Measurements from ENCODE around the gene LYPD8.

Gene LYPD8

DNA sequence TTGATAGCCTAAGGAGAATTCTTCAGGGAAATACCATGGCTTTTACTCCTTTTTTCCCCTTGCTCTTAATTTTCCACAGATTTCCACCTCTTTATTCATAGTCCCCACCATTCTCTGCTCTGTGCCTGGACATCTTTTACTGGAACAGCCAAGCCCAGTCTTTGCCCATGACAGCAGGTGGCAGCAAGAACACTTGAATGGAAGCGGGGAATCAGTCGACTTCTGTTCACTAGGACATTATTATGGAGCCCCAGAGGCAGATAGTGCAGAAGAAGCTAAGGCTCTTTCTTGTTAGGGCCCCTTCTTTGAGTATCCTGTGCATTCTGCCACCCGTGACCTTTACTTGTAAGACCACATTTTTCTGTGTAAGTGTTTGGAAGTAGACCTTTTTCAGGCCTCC, 59.3 kb downstream of the LYPD8 start:
- DNase-seq = no peak

DNA sequence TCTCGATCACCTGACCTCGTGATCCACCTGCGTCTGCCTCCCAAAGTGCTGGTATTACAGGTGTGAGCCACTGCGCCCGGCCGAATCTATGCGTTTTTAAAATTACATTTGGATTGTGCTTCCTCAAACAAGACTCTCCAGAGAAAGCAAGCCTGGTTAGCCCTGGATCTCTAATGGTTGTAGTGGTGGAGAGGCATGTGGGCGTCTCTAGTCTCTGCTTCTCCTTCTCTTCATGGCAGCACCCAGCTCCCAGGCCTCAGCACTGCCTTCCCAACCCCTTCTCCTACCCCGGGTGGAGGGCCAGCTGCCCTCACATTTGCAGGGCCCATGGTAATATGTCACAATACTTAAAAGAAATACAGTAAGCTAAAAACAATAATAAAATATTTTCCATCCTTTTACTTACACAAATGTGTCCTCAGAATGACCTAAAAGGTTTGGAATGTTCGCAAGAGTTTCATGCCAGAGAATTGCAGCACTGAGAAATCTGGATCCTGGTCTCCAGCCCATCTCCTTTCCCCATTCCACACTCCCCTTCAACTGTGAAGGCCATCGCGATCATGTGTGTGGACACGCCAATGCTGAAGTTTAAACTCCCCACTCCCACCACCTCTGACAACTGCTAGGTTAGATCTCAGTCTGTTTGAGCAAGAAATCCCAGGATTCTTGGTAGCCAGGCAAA, 60.0 kb downstream of the LYPD8 start:
- DNase-seq = no peak

GRCh38 chr1:248691567-248692155, 63.9 kb downstream of the LYPD8 start:
- peak; percentile 94 for DNase-seq

Data from NCI-H2227 treated with DMSO at 0.1 percent for 48 hours (cell line).